Testis (tissue), 2 donors: Measurements from ENCODE around the gene ZFP36L1.

Source experiments
- POLR2A ChIP-seq: fragments of 450-650 bp; IDR thresholded peaks from one replicate; pipeline ENCODE4 v1.6.1; 2017; ENCODE audit warnings: antibody characterized with exemption, mild to moderate bottlenecking, moderate library complexity
- TF ChIP-seq, protein P1 (sequence below), 3 experiments: fragments of 450-650 bp in 2 of 3; fragments of 200-600 bp in 1 of 3; sonication (generic) in 1 of 3; IDR thresholded peaks; one replicate each; pipeline ENCODE4 v1.5.1; 2016 to 2019; ENCODE audit warnings: antibody characterized with exemption in 3 of 3, mild to moderate bottlenecking in 2 of 3, moderate library complexity in 1 of 3

DNA sequence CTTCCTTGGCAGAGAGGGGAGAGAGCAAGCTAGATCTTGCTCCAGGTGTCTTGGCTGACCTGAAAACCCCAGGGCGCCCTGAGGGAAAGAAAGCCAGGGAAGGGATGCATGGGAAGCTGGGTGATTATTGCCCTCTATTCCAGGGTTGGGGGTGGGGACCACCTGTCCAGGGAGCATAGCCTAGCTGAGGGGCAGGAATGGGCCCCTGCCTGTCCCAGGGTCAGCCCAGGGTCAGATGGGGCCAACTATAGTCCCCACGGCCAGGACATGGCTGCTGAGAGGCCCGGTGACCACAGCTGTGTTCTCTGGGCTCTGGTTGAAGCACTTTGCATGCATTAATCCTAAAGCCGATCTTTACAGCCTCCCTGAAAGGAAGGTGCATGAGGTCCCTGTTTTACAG is 30.1 kb upstream of the ZFP36L1 start:
- TF ChIP-seq, protein P1, sequence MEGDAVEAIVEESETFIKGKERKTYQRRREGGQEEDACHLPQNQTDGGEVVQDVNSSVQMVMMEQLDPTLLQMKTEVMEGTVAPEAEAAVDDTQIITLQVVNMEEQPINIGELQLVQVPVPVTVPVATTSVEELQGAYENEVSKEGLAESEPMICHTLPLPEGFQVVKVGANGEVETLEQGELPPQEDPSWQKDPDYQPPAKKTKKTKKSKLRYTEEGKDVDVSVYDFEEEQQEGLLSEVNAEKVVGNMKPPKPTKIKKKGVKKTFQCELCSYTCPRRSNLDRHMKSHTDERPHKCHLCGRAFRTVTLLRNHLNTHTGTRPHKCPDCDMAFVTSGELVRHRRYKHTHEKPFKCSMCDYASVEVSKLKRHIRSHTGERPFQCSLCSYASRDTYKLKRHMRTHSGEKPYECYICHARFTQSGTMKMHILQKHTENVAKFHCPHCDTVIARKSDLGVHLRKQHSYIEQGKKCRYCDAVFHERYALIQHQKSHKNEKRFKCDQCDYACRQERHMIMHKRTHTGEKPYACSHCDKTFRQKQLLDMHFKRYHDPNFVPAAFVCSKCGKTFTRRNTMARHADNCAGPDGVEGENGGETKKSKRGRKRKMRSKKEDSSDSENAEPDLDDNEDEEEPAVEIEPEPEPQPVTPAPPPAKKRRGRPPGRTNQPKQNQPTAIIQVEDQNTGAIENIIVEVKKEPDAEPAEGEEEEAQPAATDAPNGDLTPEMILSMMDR (IDR thresholded peaks at IDR 0.05): no peak
- TF ChIP-seq POLR2A: no peak
